H1 (cell line): ENCODE measurements around the gene BMF. TPM values are rescaled to one million over a fixed set of nuclear protein-coding genes. Genes with fewer than 3 reads are reported as not detected.
A peak's percentile ranks its signal among the peaks of the same experiment; 100 is the strongest.

Source experiments
- CTCF ChIA-PET: fragments of 300-600 bp; sonication (Branson Sonifier 250); formaldehyde crosslinking; loops from one replicate; lab custom pipeline; 2021; ENCODE audit not compliant: partially characterized antibody; lab: Charles Lee
- POLR2A ChIA-PET: fragments of 300-600 bp; sonication (Branson Sonifier 250); formaldehyde crosslinking; loops from one replicate; lab custom pipeline; 2021; ENCODE audit warnings: inconsistent platforms; ENCODE audit not compliant: partially characterized antibody; lab: Charles Lee
- DNase-seq, 2 experiments: peaks; one replicate each; pipeline versions ENCODE4 v3.0.0 to v3.0.0-alpha.2; 2010 to 2022; ENCODE audit warnings: low spot score in 2 of 2, low read depth in 1 of 2, mixed read lengths in 1 of 2
- FAIRE-seq: peaks from 2 replicates; lab custom pipeline; 2011; peaks lifted over from hg19 to GRCh38; lab: Jason Lieb, UNC
- H2AFZ ChIP-seq: 2 replicates; pipeline ENCODE4 v1.8.1; 2012; ENCODE audit warnings: low read length, inconsistent platforms
- H2AK5ac ChIP-seq: 2 replicates; pipeline ENCODE4 v1.6.1; 2013; ENCODE audit warnings: low read depth, low read length
- H2BK120ac ChIP-seq: replicated peaks from 2 replicates; pipeline ENCODE3; 2013; ENCODE audit warnings: low read depth, low read length, inconsistent platforms
- H2BK12ac ChIP-seq: 2 replicates; pipeline ENCODE4 v1.6.1; 2013; ENCODE audit warnings: low read depth, low read length
- H2BK15ac ChIP-seq: 2 replicates; pipeline ENCODE4 v1.6.1; 2013; ENCODE audit warnings: low read length
- H2BK20ac ChIP-seq: 2 replicates; pipeline ENCODE4 v1.6.1; 2013; ENCODE audit warnings: low read length
- H2BK5ac ChIP-seq: 2 replicates; pipeline ENCODE4 v1.6.1; 2013; ENCODE audit warnings: low read depth, low read length
- H3K14ac ChIP-seq: 2 replicates; pipeline ENCODE4 v1.6.1; 2013; ENCODE audit warnings: inconsistent platforms; ENCODE audit not compliant: insufficient read length
- H3K18ac ChIP-seq: 2 replicates; pipeline ENCODE4 v1.6.1; 2013; ENCODE audit warnings: low read length; ENCODE audit errors: extremely low read depth
- H3K23ac ChIP-seq: 2 replicates; pipeline ENCODE4 v1.6.1; 2013; ENCODE audit warnings: inconsistent platforms; ENCODE audit not compliant: insufficient read length
- H3K23me2 ChIP-seq: 2 replicates; pipeline ENCODE4 v1.6.1; 2013; ENCODE audit warnings: low read depth, low read length
- H3K27ac ChIP-seq: 2 replicates; pipeline ENCODE4 v1.6.1; 2011; ENCODE audit warnings: low read depth, low read length, inconsistent platforms
- H3K27me3 ChIP-seq, 4 experiments: replicated peaks in 1 of 4; 1 replicate in 1 of 4; 2 replicates in 3 of 4; pipeline versions ENCODE4 v1.6.1 to v1.8.1; 2011 to 2013; ENCODE audit warnings: low read length in 3 of 4, mild to moderate bottlenecking in 3 of 4, inconsistent platforms in 2 of 4, mixed read lengths in 2 of 4, moderate library complexity in 1 of 4; ENCODE audit not compliant: control insufficient read depth in 3 of 4, insufficient read depth in 3 of 4; ENCODE audit errors: extremely low read depth in 1 of 4
- H3K36me3 ChIP-seq, 4 experiments: 2 replicates each; pipeline versions ENCODE4 v1.6.1 to v1.8.1; 2011 to 2013; ENCODE audit warnings: mild to moderate bottlenecking in 4 of 4, low read length in 3 of 4, moderate library complexity in 2 of 4, control low read depth in 1 of 4, inconsistent platforms in 1 of 4; ENCODE audit not compliant: insufficient read depth in 4 of 4, control insufficient read depth in 2 of 4
- H3K4ac ChIP-seq: replicated peaks from 2 replicates; pipeline ENCODE3; 2013; ENCODE audit warnings: low read length, low read depth, mixed read lengths, inconsistent platforms; ENCODE audit not compliant: insufficient read length
- H3K4me1 ChIP-seq, 4 experiments: replicated peaks in 1 of 4; 1 replicate in 1 of 4; 2 replicates in 3 of 4; pipeline versions ENCODE4 v1.6.1 to v1.8.1; 2011 to 2013; ENCODE audit warnings: low read length in 3 of 4, inconsistent platforms in 2 of 4, mixed read lengths in 1 of 4; ENCODE audit not compliant: insufficient read depth in 4 of 4, control insufficient read depth in 3 of 4
- H3K4me2 ChIP-seq, 2 experiments: 2 replicates each; pipeline versions ENCODE4 v1.6.1 to v1.8.1; 2011 to 2013; ENCODE audit warnings: low read depth in 2 of 2, low read length in 2 of 2, control low read depth in 1 of 2, inconsistent platforms in 1 of 2, mild to moderate bottlenecking in 1 of 2; ENCODE audit not compliant: insufficient read depth in 1 of 2
- H3K4me3 ChIP-seq, 4 experiments: fragments of 200-600, 300-600 bp in 1 of 4; sonication (generic), shearing (Covaris generic), sonication (Bioruptor Twin) in 1 of 4; 2 replicates each; pipeline versions ENCODE4 v1.5.1 to v1.8.1; 2011 to 2016; ENCODE audit warnings: low read length in 4 of 4, low read depth in 3 of 4, control low read depth in 2 of 4, inconsistent platforms in 2 of 4, mild to moderate bottlenecking in 2 of 4, mixed read lengths in 1 of 4, moderate library complexity in 1 of 4; ENCODE audit not compliant: insufficient read depth in 2 of 4; ENCODE audit errors: extremely low read depth in 1 of 4
- H3K56ac ChIP-seq: replicated peaks from 2 replicates; pipeline ENCODE3; 2013; ENCODE audit warnings: low read depth, mild to moderate bottlenecking, mixed read lengths, low read length, inconsistent platforms; ENCODE audit not compliant: insufficient read length
- H3K79me1 ChIP-seq: 2 replicates; pipeline ENCODE4 v1.6.1; 2013; ENCODE audit warnings: low read depth, low read length, control low read depth
- H3K79me2 ChIP-seq, 2 experiments: 2 replicates each; pipeline versions ENCODE4 v1.6.1 to v1.8.1; 2012 to 2013; ENCODE audit warnings: low read length in 2 of 2, mild to moderate bottlenecking in 2 of 2, inconsistent platforms in 1 of 2; ENCODE audit not compliant: insufficient read depth in 2 of 2, control insufficient read depth in 1 of 2
- H3K9ac ChIP-seq, 4 experiments: replicated peaks in 1 of 4; 1 replicate in 1 of 4; 2 replicates in 3 of 4; pipeline versions ENCODE4 v1.6.1 to v1.8.1; 2011 to 2013; ENCODE audit warnings: low read depth in 3 of 4, low read length in 3 of 4, control low read depth in 2 of 4, mild to moderate bottlenecking in 2 of 4, moderate library complexity in 2 of 4, inconsistent platforms in 1 of 4; ENCODE audit errors: extremely low read depth in 1 of 4
- H3K9me3 ChIP-seq, 2 experiments: 2 replicates each; pipeline versions ENCODE4 v1.6.1 to v1.8.1; 2012 to 2013; ENCODE audit warnings: mild to moderate bottlenecking in 2 of 2, moderate library complexity in 2 of 2, control low read depth in 1 of 2, inconsistent platforms in 1 of 2, low read depth in 1 of 2, low read length in 1 of 2, mixed read lengths in 1 of 2; ENCODE audit not compliant: insufficient read depth in 2 of 2
- H4K20me1 ChIP-seq, 2 experiments: replicated peaks in 1 of 2; 2 replicates each; pipeline versions ENCODE3 to v1.8.1; 2011 to 2013; ENCODE audit warnings: inconsistent platforms in 2 of 2, low read length in 2 of 2, mild to moderate bottlenecking in 1 of 2; ENCODE audit not compliant: insufficient read depth in 2 of 2, control insufficient read depth in 1 of 2
- H4K5ac ChIP-seq: 2 replicates; pipeline ENCODE4 v1.6.1; 2013; ENCODE audit warnings: low read length, low read depth, mixed read lengths, inconsistent platforms; ENCODE audit not compliant: insufficient read length
- H4K8ac ChIP-seq: 2 replicates; pipeline ENCODE4 v1.8.0; 2013; ENCODE audit warnings: mild to moderate bottlenecking, moderate library complexity, low read length, inconsistent platforms; ENCODE audit not compliant: insufficient read depth; ENCODE audit errors: extremely low read depth
- H4K91ac ChIP-seq: replicated peaks from 2 replicates; pipeline ENCODE3; 2013; ENCODE audit warnings: low read length, mixed read lengths, inconsistent platforms; ENCODE audit not compliant: insufficient read length
- SIX5 ChIP-seq: IDR thresholded peaks from 2 replicates; pipeline ENCODE4 v1.6.1; 2011; ENCODE audit warnings: mild to moderate bottlenecking, low read depth, low read length
- WGBS, 2 experiments: shearing (Covaris generic) in 1 of 2; methylation state at CpG; one replicate each; pipeline versions ENCODE4 v1.1.6 to v1.1.7; 2013 to 2015; ENCODE audit warnings: low lambda C conversion rate in 2 of 2, mixed read lengths in 2 of 2, inconsistent platforms in 1 of 2, low coverage in 1 of 2, missing lambda C conversion rate in 1 of 2; ENCODE audit not compliant: insufficient replicate concordance in 2 of 2, insufficient coverage in 1 of 2, insufficient read length in 1 of 2; ENCODE audit errors: extremely low coverage in 1 of 2, missing lambda C conversion rate in 1 of 2; 5-methylcytosine and 5-hydroxymethylcytosine counted together
- polyA plus RNA-seq, 7 experiments: library from polyadenylated mRNA; depleted of rRNA in 3 of 7; stranded (reverse) in 5 of 7; unstranded in 2 of 7; fragments of >200 nt in 5 of 7; fragments of 200-250 nt in 2 of 7; gene quantifications; 1 replicate in 5 of 7; 2 replicates in 1 of 7; 4 replicates in 1 of 7; pipeline versions ENCODE4 v1.2.1 to v1.2.3, GENCODE V29; 2011 to 2013; ENCODE audit warnings: missing spikeins in 2 of 7, mixed read lengths in 2 of 7
- total RNA-seq: library from RNA; stranded (reverse); fragmentation: NEBNext Ultra II Directional; extraction: Animal tissue kit (Norgen Biotek cat#: 25700); gene quantifications from 2 replicates; pipeline ENCODE4 v1.2.1, GENCODE V29; 2021

The BMF gene
- total and polyA plus RNA-seq, 2 of the 8 experiments (the other 6 are each of a cell fraction or from before 2014, with no cell fraction given) = 21.2 to 24.2 TPM

DNA sequence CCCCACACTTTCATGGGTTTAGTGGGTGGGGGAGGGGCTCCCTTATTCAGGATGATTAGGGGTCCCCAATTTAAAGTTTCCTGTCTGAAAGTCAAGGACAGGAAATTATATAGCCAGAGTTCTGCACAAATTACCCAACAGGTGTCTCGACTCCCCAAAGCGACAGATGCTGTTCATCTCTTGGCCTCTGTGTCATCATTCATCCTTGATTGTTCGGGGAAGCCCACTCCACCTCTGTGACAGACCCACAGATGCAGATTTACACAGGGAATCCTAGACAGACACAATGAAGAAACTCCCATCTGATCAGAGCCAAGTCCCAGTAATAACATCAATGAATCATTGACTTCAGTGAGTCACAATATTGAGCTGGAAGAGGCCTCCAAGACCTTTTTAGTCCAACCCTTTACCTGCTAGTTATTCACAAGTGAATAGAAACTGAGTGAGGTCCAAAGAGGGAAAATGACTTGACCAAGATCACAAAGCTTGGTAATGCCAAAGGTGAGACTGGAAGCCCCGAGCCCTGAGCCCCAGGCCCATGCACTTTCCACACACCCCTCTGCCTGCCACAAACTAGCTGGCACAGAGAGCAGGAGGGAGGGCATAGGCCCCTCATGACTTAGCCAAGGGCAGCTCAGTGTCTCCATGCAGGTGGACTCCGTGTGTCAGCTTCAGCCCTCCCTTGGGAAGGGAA, 61.8 kb downstream of the BMF start:
- peaks cover 6% of the 10 kb centered on the region; the same call in 1 of the 2 replicates for H3K23me2 ChIP-seq
- H3K56ac ChIP-seq = no peak overlapping the region
- WGBS, 2 experiments = 92% methylated on average over 5 of the region's 5 CpGs; no CpG with 5 or more reads in 1 of the 2 experiments
- H4K8ac ChIP-seq = no peak overlapping the region
- POLR2A ChIA-PET = interaction anchor here (0.8 to 3.1 kb wide), 11 partner anchors 9 to 192 kb away, joined by 3 to 17 read pairs (median 4); partner anchors contain the start of genes BUB1B and PAK6
- H4K91ac ChIP-seq = no peak overlapping the region
- no peak overlapping the region for H3K23ac ChIP-seq
- no peaks in the 10 kb centered on the region for H3K79me2 ChIP-seq
- no peak overlapping the region for H3K4me2 ChIP-seq
- H2BK15ac ChIP-seq = no peak overlapping the region
- H3K79me1 ChIP-seq = no peaks in the 10 kb centered on the region
- H2AFZ ChIP-seq = no peak overlapping the region
- H2AK5ac ChIP-seq = no peak overlapping the region
- H3K4ac ChIP-seq = no peak overlapping the region
- H2BK12ac ChIP-seq = no peak overlapping the region
- no peak overlapping the region for H2BK120ac ChIP-seq
- H3K27me3 ChIP-seq = no peaks in the 10 kb centered on the region
- H3K14ac ChIP-seq = no peak overlapping the region
- no peak overlapping the region for H4K5ac ChIP-seq
- H3K9me3 ChIP-seq = no peaks in the 10 kb centered on the region
- no peaks in the 10 kb centered on the region for H3K36me3 ChIP-seq
- H3K18ac ChIP-seq = no peak overlapping the region
- no peak overlapping the region for H3K9ac ChIP-seq
- no peak overlapping the region; the same call in 1 of the 2 replicates for H2BK5ac ChIP-seq
- no peak for FAIRE-seq
- no peak overlapping the region for H2BK20ac ChIP-seq
- CTCF ChIA-PET = interaction anchor here (0.6 to 21.9 kb wide), 21 partner anchors 9 to 1338 kb away, joined by 3 to 406 read pairs (median 3); partner anchors contain the start of genes BMF, BUB1B, PAK6 and PLCB2
- peaks cover 5 to 21% (median 9%) of the 10 kb centered on the region in 4 experiments for H3K4me1 ChIP-seq
- H3K27ac ChIP-seq = no peak overlapping the region
- peaks cover 0 to 7% of the 10 kb centered on the region in 2 experiments for H4K20me1 ChIP-seq
- peak in 1 of 2 experiments; percentile 26 for DNase-seq
- H3K4me3 ChIP-seq = no peak overlapping the region
- TF ChIP-seq SIX5 = no peak
